HCT116 (cell line): ENCODE measurements around the gene GOLGA8M. TPM values are rescaled to one million over a fixed set of nuclear protein-coding genes. Genes with fewer than 3 reads are reported as not detected.
"Not testable (repeated sequence)": the region's sequence is repeated elsewhere in the genome, so short reads cannot be mapped to it uniquely, and the experiment has no call there.

Source experiments
- ATAC-seq: fragments of 200-7000 bp; cut with Tn5 transposase; 2 replicates; pipeline ENCODE4 v1.9.1; 2020; ENCODE audit warnings: mild to moderate bottlenecking, moderate library complexity
- BruUV-seq: library from RNA; stranded (reverse); fragments of 400-500 nt; replicated peaks from 2 replicates; lab custom pipeline; 2021; lab: Mats Ljungman, UMichigan
- CTCF ChIA-PET: fragments of 300-600 bp; sonication (Branson Sonifier 250); formaldehyde crosslinking; loops from one replicate; lab custom pipeline; 2021; ENCODE audit warnings: antibody characterized with exemption; lab: Charles Lee
- POLR2A ChIA-PET: fragments of 300-600, 350-600 bp; sonication (Branson Sonifier 250); formaldehyde crosslinking; loops from one replicate; lab custom pipeline; 2021; ENCODE audit warnings: antibody characterized with exemption; lab: Charles Lee
- RAD21 ChIA-PET, 2 experiments: fragments of 300-600 bp; sonication (Branson Sonifier 250); formaldehyde crosslinking; loops; one replicate each; lab custom pipeline; 2023; ENCODE audit warnings: low total read pairs in 2 of 2; ENCODE audit not compliant: uncharacterized antibody in 2 of 2, unreplicated experiment in 2 of 2, low non-redundant PET in 1 of 2; lab: Charles Lee
- DNase-seq: peaks from one replicate; pipeline ENCODE4 v3.0.0-alpha.2; 2010; ENCODE audit warnings: low read depth, low spot score
- H2AFZ ChIP-seq: fragments of 200-600 bp; shearing (Covaris generic), sonication (generic); 2 replicates; pipeline ENCODE4 v1.6.1; 2017; ENCODE audit warnings: low read depth, mixed run types, mixed read lengths, antibody characterized with exemption, low read length; ENCODE audit not compliant: poor library complexity, severe bottlenecking
- H3K27ac ChIP-seq: 2 replicates; pipeline ENCODE4 v1.5.1; 2012; ENCODE audit warnings: low read depth, low read length
- H3K27me3 ChIP-seq: fragments of 200-600 bp; sonication (generic); 2 replicates; pipeline ENCODE4 v1.6.1; 2016; ENCODE audit warnings: mixed run types, low read length, mixed read lengths; ENCODE audit not compliant: insufficient read depth
- H3K36me3 ChIP-seq, 2 experiments: fragments of 200-500 bp in 1 of 2; fragments of 200-600 bp in 1 of 2; sonication (Bioruptor generic) in 1 of 2; sonication (generic) in 1 of 2; 2 replicates each; pipeline versions ENCODE4 v1.5.1 to v1.6.1; 2014 to 2016; ENCODE audit warnings: low read length in 2 of 2, inconsistent platforms in 1 of 2, mixed read lengths in 1 of 2, mixed run types in 1 of 2; ENCODE audit not compliant: insufficient read depth in 2 of 2, control insufficient read depth in 1 of 2
- H3K4me1 ChIP-seq, 2 experiments: fragments of 200-600 bp in 1 of 2; sonication (generic) in 1 of 2; 2 replicates each; pipeline versions ENCODE4 v1.5.1 to v1.6.1; 2012 to 2017; ENCODE audit warnings: low read length in 2 of 2, inconsistent platforms in 1 of 2, mild to moderate bottlenecking in 1 of 2, mixed read lengths in 1 of 2, mixed run types in 1 of 2, moderate library complexity in 1 of 2; ENCODE audit not compliant: insufficient read depth in 2 of 2, control insufficient read depth in 1 of 2
- H3K4me2 ChIP-seq: fragments of 200-600 bp; sonication (generic); 2 replicates; pipeline ENCODE4 v1.6.1; 2017; ENCODE audit warnings: mixed run types, low read length, mixed read lengths
- H3K4me3 ChIP-seq, 2 experiments: fragments of 200-600 bp in 1 of 2; sonication (generic) in 1 of 2; replicated peaks in 1 of 2; 2 replicates each; pipeline ENCODE4 v1.5.1; 2011 to 2016; ENCODE audit warnings: low read length in 2 of 2, control low read depth in 1 of 2, low read depth in 1 of 2, mild to moderate bottlenecking in 1 of 2, mixed read lengths in 1 of 2, mixed run types in 1 of 2
- H3K79me2 ChIP-seq: fragments of 200-600 bp; sonication (generic); 2 replicates; pipeline ENCODE4 v1.6.1; 2017; ENCODE audit warnings: mild to moderate bottlenecking, mixed run types, low read length, moderate library complexity, mixed read lengths; ENCODE audit not compliant: insufficient read depth
- H3K9ac ChIP-seq: fragments of 200-600 bp; sonication (generic); 2 replicates; pipeline ENCODE4 v1.6.1; 2016; ENCODE audit warnings: low read length, mixed read lengths
- H3K9me2 ChIP-seq: fragments of 200-600 bp; sonication (generic), shearing (Covaris generic); 2 replicates; pipeline ENCODE4 v1.6.1; 2017; ENCODE audit warnings: mixed run types, mild to moderate bottlenecking, moderate library complexity; ENCODE audit not compliant: insufficient read depth
- H3K9me3 ChIP-seq, 2 experiments: fragments of 200-500 bp in 1 of 2; fragments of 200-600 bp in 1 of 2; sonication (Bioruptor generic) in 1 of 2; sonication (generic) in 1 of 2; 2 replicates each; pipeline ENCODE4 v1.6.1; 2014 to 2017; ENCODE audit warnings: low read length in 2 of 2, mixed read lengths in 2 of 2, inconsistent platforms in 1 of 2, low read depth in 1 of 2, mild to moderate bottlenecking in 1 of 2, mixed run types in 1 of 2, moderate library complexity in 1 of 2; ENCODE audit not compliant: control insufficient read depth in 1 of 2, insufficient read depth in 1 of 2
- H4K20me1 ChIP-seq: fragments of 200-600 bp; sonication (generic), shearing (Covaris generic); 2 replicates; pipeline ENCODE4 v1.6.1; 2017; ENCODE audit warnings: mixed run types, mild to moderate bottlenecking, moderate library complexity; ENCODE audit not compliant: insufficient read depth
- intact Hi-C: fragments of 100-400 bp; cut with micrococcal nuclease; formaldehyde crosslinking; loops from 2 replicates; pipeline ENCODE4 v1.10.0; 2022
- total RNA-seq: library from RNA; stranded (reverse); gene quantifications from one replicate; pipeline ENCODE4 v1.2.1, GENCODE V29; 2021; ENCODE audit not compliant: unreplicated experiment

Gene GOLGA8M
- total RNA-seq, 1 experiment from 2014 or later = 0.44 TPM

DNA sequence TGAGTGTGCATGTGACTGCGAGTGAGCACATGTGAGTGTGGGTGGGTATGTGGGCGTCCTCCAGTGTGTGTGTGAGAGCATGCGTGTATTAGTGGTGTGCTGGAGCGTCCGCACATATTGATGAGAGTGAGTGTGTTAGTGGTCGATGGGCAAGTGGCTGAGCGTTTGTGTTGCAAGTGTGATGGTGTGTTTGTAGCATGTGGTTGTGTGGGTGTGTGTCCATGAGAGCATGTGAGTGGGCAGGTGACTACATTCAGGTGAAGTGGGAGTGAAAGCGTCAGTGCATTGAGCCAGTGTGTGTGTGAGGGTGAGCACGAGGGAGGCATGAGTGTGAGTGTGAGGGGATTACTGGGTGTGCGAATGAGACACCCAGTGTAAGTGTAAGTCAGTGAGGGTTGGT lies 59.7 kb downstream of the GOLGA8M start:
- RAD21 ChIA-PET, H3K27me3 ChIP-seq, H3K36me3 ChIP-seq, BruUV-seq, H3K4me2 ChIP-seq, H2AFZ ChIP-seq, H3K9ac ChIP-seq, DNase-seq, H3K79me2 ChIP-seq, H3K9me3 ChIP-seq, H4K20me1 ChIP-seq, H3K9me2 ChIP-seq, POLR2A ChIA-PET, H3K4me1 ChIP-seq, intact Hi-C loops, H3K4me3 ChIP-seq, CTCF ChIA-PET, H3K27ac ChIP-seq, ATAC-seq: not testable (repeated sequence)

Other genes with a start within 250 kb of the GOLGA8M start
- gene GOLGA8G, start 179.4 kb downstream of the GOLGA8M start, total RNA-seq = not detected
- not detected for gene GOLGA6L25, start 158.9 kb downstream of the GOLGA8M start, total RNA-seq
- not detected for gene GOLGA6L7, start 136.2 kb upstream of the GOLGA8M start, total RNA-seq
- 0.47 TPM for gene APBA2, start 173.6 kb upstream of the GOLGA8M start, total RNA-seq